H1 (cell line): ENCODE results near the gene SPDYE2.
"Not testable (repeated sequence)": the region's sequence is repeated elsewhere in the genome, so short reads cannot be mapped to it uniquely, and the experiment has no call there.

Source experiments
- BRCA1 ChIP-seq: IDR thresholded peaks from 2 replicates; pipeline ENCODE4 v1.6.1; 2012; ENCODE audit warnings: low read depth, low read length, improper control_type of control experiment
- CHD2 ChIP-seq: IDR thresholded peaks from 2 replicates; pipeline ENCODE4 v1.6.1; 2012; ENCODE audit warnings: low read length, improper control_type of control experiment
- POU5F1 ChIP-seq: IDR thresholded peaks from 2 replicates; pipeline ENCODE4 v1.6.1; 2011; ENCODE audit warnings: low read depth, mild to moderate bottlenecking, low read length, moderate library complexity
- RFX5 ChIP-seq: IDR thresholded peaks from 2 replicates; pipeline ENCODE4 v1.6.1; 2011; ENCODE audit warnings: low read depth, low read length, improper control_type of control experiment, borderline replicate concordance
- TAF1 ChIP-seq: IDR thresholded peaks from 2 replicates; pipeline ENCODE4 v1.6.1; 2011; ENCODE audit warnings: mild to moderate bottlenecking, low read depth, low read length
- TF ChIP-seq, protein P1 (sequence below), 3 experiments: IDR thresholded peaks; 1 replicate in 2 of 3; 2 replicates in 1 of 3; pipeline versions ENCODE4 v1.5.1 to v1.6.1; 2011; ENCODE audit warnings: low read length in 3 of 3, mild to moderate bottlenecking in 3 of 3, inconsistent platforms in 2 of 3, low read depth in 1 of 3, moderate library complexity in 1 of 3; ENCODE audit not compliant: insufficient read depth in 1 of 3; ENCODE audit errors: control extremely low read depth in 1 of 3

- TF ChIP-seq, protein P1, sequence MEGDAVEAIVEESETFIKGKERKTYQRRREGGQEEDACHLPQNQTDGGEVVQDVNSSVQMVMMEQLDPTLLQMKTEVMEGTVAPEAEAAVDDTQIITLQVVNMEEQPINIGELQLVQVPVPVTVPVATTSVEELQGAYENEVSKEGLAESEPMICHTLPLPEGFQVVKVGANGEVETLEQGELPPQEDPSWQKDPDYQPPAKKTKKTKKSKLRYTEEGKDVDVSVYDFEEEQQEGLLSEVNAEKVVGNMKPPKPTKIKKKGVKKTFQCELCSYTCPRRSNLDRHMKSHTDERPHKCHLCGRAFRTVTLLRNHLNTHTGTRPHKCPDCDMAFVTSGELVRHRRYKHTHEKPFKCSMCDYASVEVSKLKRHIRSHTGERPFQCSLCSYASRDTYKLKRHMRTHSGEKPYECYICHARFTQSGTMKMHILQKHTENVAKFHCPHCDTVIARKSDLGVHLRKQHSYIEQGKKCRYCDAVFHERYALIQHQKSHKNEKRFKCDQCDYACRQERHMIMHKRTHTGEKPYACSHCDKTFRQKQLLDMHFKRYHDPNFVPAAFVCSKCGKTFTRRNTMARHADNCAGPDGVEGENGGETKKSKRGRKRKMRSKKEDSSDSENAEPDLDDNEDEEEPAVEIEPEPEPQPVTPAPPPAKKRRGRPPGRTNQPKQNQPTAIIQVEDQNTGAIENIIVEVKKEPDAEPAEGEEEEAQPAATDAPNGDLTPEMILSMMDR (IDR thresholded peaks at IDR 0.05; ENCODE audit: control extremely low read depth in 1 of 3, insufficient read depth in 1 of 3, low read depth in 1 of 3, low read length in 3 of 3), result not testable (repeated sequence)
- not testable (repeated sequence) for TF ChIP-seq TAF1, POU5F1, BRCA1, RFX5, CHD2
Measured at GRCh38 chr7:102596036-102596435, 45.0 kb downstream of the SPDYE2 start.
